Activated naive CD8-positive, alpha-beta T cell treated with anti-CD3 and anti-CD28 coated beads, Interleukin-2, amount 50 U/mL, for 16 hours (primary cell): ENCODE measurements around the gene RPL18A.

ENCODE experiments used
- DNase-seq: peaks from one replicate; pipeline ENCODE4 v3.0.0-alpha.2; 2020; ENCODE audit warnings: low read depth, low spot score

RPL18A gene

GRCh38 chr19:17841810-17842662, 17.7 kb upstream of the RPL18A start:
- DNase-seq: peak; percentile 55

- no peak for DNase-seq
Measured at GRCh38 chr19:17842663-17843291, 16.9 kb upstream of the RPL18A start.

- DNase-seq: no peak
Measured at GRCh38 chr19:17843292-17843827, 16.4 kb upstream of the RPL18A start.

GRCh38 chr19:17843908-17844490, 15.7 kb upstream of the RPL18A start:
- no peak for DNase-seq

GRCh38 chr19:17846146-17846545, 13.6 kb upstream of the RPL18A start:
- no peak for DNase-seq

GRCh38 chr19:17847538-17848366, 12.0 kb upstream of the RPL18A start, which contains the start of gene JAK3:
Gene JAK3 (minus strand): TSS chr19:17847982. CDS start chr19:17844417, 3,565 bp downstream.
- peak; percentile 75 for DNase-seq

- DNase-seq: no peak
Measured at GRCh38 chr19:17848595-17849292, 11.0 kb upstream of the RPL18A start.

GRCh38 chr19:17854061-17854460, 5.6 kb upstream of the RPL18A start:
- DNase-seq: no peak

GRCh38 chr19:17855280-17856152, 4.2 kb upstream of the RPL18A start:
- DNase-seq: peak; percentile 82

- no peak for DNase-seq
Measured at GRCh38 chr19:17860331-17860992, 752 bp downstream of the RPL18A start.

GRCh38 chr19:17860993-17861360, 1.3 kb downstream of the RPL18A start:
- no peak for DNase-seq

GRCh38 chr19:17861542-17862402, 2.1 kb downstream of the RPL18A start:
- no peak for DNase-seq

- no peak for DNase-seq
Measured at GRCh38 chr19:17862711-17863519, 3.2 kb downstream of the RPL18A start.

GRCh38 chr19:17863520-17864182, 3.9 kb downstream of the RPL18A start:
- no peak for DNase-seq

GRCh38 chr19:17865364-17866311, 5.9 kb downstream of the RPL18A start:
- DNase-seq: no peak
